SJSA1 (cell line): Measurements from ENCODE around the gene KCNQ1OT1. TPM values are rescaled to one million over a fixed set of nuclear protein-coding genes. Genes with fewer than 3 reads are reported as not detected.

Experiments
- DNase-seq, 2 experiments: peaks; one replicate each; pipeline ENCODE4 v3.0.0-alpha.2; 2015 to 2020; ENCODE audit warnings: low spot score in 2 of 2, low read depth in 1 of 2
- H3K27ac ChIP-seq: fragments of 250-450 bp; sonication (Bioruptor Pico); 2 replicates; pipeline ENCODE4 v1.5.1; 2020; ENCODE audit warnings: mild to moderate bottlenecking, moderate library complexity
- H3K27me3 ChIP-seq: fragments of 250-450 bp; sonication (Bioruptor Pico); replicated peaks from 2 replicates; pipeline ENCODE4 v1.5.1; 2020; ENCODE audit warnings: mild to moderate bottlenecking, moderate library complexity
- H3K36me3 ChIP-seq: fragments of 250-450 bp; sonication (Bioruptor Pico); 2 replicates; pipeline ENCODE4 v1.5.1; 2020; ENCODE audit warnings: mild to moderate bottlenecking
- H3K4me1 ChIP-seq: fragments of 250-450 bp; sonication (Bioruptor Pico); replicated peaks from 2 replicates; pipeline ENCODE4 v1.6.1; 2021; ENCODE audit warnings: mild to moderate bottlenecking
- H3K4me3 ChIP-seq: fragments of 250-450 bp; sonication (Bioruptor Pico); 2 replicates; pipeline ENCODE4 v1.5.1; 2020; ENCODE audit warnings: mild to moderate bottlenecking
- H3K9me3 ChIP-seq: fragments of 250-450 bp; sonication (Bioruptor Pico); replicated peaks from 2 replicates; pipeline ENCODE4 v1.5.1; 2020; ENCODE audit warnings: mild to moderate bottlenecking
- total RNA-seq: library from RNA; depleted of rRNA; stranded (reverse); fragments of >200 nt; shearing (Covaris generic); gene quantifications from 2 replicates; pipeline ENCODE4 v1.2.3, GENCODE V29; 2014; rRNA removed

The KCNQ1OT1 gene
- total RNA-seq, 1 experiment from 2014 or later: 2.1 TPM

DNA sequence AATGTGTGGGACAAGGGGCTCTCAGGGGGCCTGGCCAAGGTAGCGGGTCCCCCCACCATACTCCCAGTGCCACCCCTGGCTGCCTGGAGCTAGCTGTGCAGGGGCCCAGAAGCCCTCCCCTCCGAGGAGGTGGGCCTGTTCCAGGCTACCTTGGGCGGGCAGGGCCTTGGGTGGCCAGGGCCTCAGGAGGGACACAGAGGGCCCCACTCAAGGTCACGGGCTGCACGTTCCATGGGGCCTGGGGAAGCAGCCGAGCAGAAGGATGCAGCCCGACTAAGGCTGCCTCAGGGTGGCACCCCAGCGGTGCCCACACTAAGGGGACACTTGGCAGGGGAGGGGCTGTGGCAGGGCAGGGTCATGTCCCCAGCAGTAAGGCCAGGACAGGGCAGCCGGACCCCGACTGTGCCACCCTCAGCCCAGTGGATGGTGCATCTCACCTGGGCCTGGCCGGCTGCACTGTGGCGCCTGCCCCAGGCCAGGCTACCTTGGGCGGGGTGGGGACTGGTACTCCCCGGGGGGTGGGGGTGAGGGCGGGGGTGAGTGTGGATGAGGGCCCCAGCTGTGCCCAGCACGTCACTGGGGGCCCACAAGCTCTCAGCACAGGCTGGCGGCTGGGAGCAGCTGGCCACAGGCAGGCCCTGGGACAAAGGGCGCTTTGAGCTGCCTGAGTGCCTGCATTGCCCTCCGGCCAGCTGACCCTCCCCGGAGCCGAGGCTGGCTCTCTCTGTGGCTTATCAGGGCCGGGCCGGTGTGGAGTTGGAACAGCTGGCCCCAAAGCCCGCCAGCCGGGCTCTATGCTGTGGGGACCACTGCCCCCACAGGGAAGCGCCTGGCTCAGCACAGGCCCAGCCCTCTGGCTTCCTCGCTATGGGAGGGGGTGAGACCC, 137.9 kb downstream of the KCNQ1OT1 start:
- Histone ChIP-seq H3K4me1 (no peaks in the 10 kb centered on the region), H3K27ac (no peak overlapping the region), H3K4me3 (no peak overlapping the region), H3K9me3 (no peaks in the 10 kb centered on the region), H3K36me3 (no peaks in the 10 kb centered on the region), H3K27me3 (peaks cover 16% of the 10 kb centered on the region; the same call in 1 of the 2 replicates)
- DNase-seq: no peak

DNA sequence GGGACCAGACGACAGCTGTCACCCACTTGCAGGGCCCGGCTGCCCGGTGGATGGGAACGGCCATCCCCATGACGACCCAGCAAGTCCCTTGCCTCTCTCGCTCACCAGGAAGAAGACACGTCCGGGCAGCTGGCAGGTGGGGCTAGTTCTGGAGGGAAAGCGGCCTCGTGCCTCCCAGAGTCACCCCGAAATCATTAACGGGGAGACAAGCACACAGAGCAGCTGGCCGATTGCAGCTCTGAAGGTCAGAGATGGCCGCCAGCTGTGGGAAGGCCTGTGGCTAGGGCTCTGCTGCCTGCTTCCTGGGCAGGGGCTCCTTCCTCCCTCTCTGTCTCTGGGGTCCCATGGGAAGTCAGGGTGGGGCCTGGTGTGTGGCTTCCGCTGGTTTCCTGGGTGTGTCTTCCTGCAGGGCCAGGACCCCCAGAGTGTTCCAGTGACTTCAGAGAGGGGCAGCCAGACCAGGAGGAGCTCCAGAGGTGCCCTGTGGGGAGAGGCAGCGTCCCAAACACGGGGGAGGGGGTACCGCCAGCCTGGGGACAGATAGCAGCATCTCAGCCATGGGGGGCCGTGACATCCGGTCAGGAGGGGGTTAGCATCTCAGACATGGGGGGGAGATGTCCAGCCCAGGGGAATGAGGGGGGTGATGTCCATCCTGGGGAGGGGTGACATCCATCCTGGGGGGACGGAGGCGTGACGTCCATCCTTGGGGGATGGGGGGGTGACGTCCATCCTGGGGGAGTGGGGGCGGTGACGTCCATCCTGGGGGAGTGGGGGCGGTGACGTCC, 140.1 kb downstream of the KCNQ1OT1 start:
- no peak for DNase-seq
- H3K27me3 ChIP-seq: peaks cover 12% of the 10 kb centered on the region; the same call in 1 of the 2 replicates
- H3K36me3 ChIP-seq: no peaks in the 10 kb centered on the region
- no peak overlapping the region for H3K27ac ChIP-seq
- H3K4me3 ChIP-seq: no peak overlapping the region
- H3K9me3 ChIP-seq: no peaks in the 10 kb centered on the region
- H3K4me1 ChIP-seq: no peaks in the 10 kb centered on the region

DNA sequence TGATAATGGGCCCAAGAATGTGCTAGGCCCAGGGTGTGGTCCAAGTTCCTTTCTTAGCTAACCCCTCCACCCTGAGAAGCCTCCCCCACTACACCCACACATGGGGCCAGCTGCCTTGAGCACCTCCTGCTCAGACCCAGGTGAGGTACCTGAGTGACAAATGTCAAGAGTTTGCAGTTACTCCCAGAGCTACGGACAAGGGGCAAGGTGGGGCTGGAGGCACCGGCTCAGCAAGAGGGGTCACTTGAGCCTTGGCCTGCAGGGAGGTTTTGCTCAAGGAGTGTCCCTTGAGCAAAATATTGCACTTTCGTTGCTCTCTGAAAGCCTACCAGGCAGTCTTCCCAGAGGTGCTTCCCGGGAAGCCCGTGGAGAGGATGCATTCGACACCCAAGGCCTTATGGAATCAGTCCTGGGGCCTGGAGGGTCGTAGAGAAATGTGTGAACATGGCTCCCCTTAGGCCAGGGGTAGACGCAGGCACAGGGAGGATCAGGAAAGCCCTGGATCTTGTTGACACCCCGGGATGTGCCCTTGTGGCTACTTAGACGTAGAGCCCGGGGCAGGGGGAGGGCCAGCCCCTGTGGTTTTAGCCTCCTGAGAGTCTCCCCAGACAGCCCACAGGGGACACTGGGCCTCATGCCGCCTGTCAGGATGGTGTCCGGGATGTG, 140.8 kb downstream of the KCNQ1OT1 start:
- Histone ChIP-seq H3K4me3 (no peak overlapping the region), H3K36me3 (no peaks in the 10 kb centered on the region), H3K9me3 (no peaks in the 10 kb centered on the region), H3K4me1 (no peaks in the 10 kb centered on the region), H3K27me3 (0 out of 2 replicates have a peak, but pooled peaks cover 8% of the 10 kb centered on the region), H3K27ac (no peak overlapping the region)
- DNase-seq: no peak

DNA sequence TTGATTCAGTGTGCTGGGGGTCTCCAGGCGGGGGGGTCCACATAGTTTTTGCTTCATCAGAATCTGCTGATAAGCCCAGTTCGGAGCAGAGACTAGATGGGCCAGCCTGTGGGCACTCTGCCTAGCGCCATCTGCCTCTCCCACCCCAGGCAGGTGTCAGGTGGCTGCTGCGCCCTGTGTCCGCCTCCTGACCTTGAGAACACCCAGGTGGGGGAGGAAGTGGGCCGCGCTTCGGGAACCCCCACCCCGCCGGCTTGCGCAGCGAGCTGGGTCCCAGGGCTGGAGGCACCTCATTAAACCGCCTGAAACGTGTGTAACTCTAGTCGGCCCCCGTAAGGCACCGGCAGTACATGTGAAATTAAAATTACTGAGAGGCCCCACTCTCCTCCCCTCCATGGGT, 141.4 kb downstream of the KCNQ1OT1 start:
- Histone ChIP-seq H3K4me3 (no peak overlapping the region), H3K27ac (no peak overlapping the region), H3K27me3 (0 out of 2 replicates have a peak, but pooled peaks cover 7% of the 10 kb centered on the region), H3K4me1 (no peaks in the 10 kb centered on the region), H3K9me3 (no peaks in the 10 kb centered on the region), H3K36me3 (no peaks in the 10 kb centered on the region)
- DNase-seq: no peak

Other genes starting within 250 kb of the KCNQ1OT1 start
- gene CDKN1C, start 185.8 kb upstream of the KCNQ1OT1 start, total RNA-seq: 15.0 and 23.4 TPM in 2 replicates
- 28.0 and 34.6 TPM in 2 replicates for gene PHLDA2, start 229.4 kb upstream of the KCNQ1OT1 start, total RNA-seq